Ishikawa (cell line): ENCODE results near the gene TEX47.

Experiments used
- CEBPB ChIP-seq: IDR thresholded peaks from 2 replicates; pipeline ENCODE4 v1.6.1; 2012
- CREB1 ChIP-seq: IDR thresholded peaks from 2 replicates; pipeline ENCODE4 v1.6.1; 2012; ENCODE audit warnings: low read depth
- EGR1 ChIP-seq: IDR thresholded peaks from 2 replicates; pipeline ENCODE4 v1.6.1; 2012
- EP300 ChIP-seq: IDR thresholded peaks from 2 replicates; pipeline ENCODE4 v1.6.1; 2012; ENCODE audit warnings: borderline replicate concordance
- FOXM1 ChIP-seq: IDR thresholded peaks from 2 replicates; pipeline ENCODE4 v1.6.1; 2012; ENCODE audit warnings: low read depth, borderline replicate concordance
- NFIC ChIP-seq: IDR thresholded peaks from 2 replicates; pipeline ENCODE4 v1.6.1; 2012
- RAD21 ChIP-seq: IDR thresholded peaks from 2 replicates; pipeline ENCODE4 v1.6.1; 2012; ENCODE audit warnings: low read depth
- TAF1 ChIP-seq: IDR thresholded peaks from 2 replicates; pipeline ENCODE4 v1.6.1; 2012; ENCODE audit warnings: low read depth, mild to moderate bottlenecking
- TCF12 ChIP-seq: IDR thresholded peaks from 2 replicates; pipeline ENCODE4 v1.6.1; 2012; ENCODE audit warnings: low read depth
- YY1 ChIP-seq: IDR thresholded peaks from 2 replicates; pipeline ENCODE4 v1.6.1; 2012; ENCODE audit warnings: low read depth
- TF ChIP-seq, protein P1 (sequence below): IDR thresholded peaks from 2 replicates; pipeline ENCODE4 v1.6.1; 2012; ENCODE audit warnings: low read depth, mild to moderate bottlenecking
- TF ChIP-seq, protein P2 (sequence below): IDR thresholded peaks from 2 replicates; pipeline ENCODE4 v1.6.1; 2012
- TF ChIP-seq, protein P3 (sequence below): IDR thresholded peaks from 2 replicates; pipeline ENCODE4 v1.6.1; 2012

DNA sequence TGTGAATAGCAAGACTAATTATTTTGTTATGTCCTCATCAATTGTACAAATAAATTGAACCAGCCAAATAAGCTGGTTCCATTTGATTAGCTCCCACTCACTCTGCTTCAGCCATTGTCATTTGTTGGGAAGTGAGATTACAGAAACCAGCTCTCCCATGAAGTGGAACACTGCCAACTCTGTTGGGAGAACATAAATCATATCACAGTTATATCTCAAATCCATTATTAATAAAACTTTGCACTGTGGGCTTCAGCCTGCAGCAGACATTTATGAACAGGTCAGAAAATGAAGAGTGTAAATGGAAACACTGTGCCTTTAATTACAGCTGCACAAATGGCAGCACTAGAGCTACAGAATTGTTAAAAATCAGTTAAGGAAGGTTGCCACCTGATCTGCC, 46.7 kb upstream of the TEX47 start:
- TF ChIP-seq YY1, result no peak
- TF ChIP-seq FOXM1, result no peak
- no peak for TF ChIP-seq EP300
- TF ChIP-seq CREB1, result no peak
- no peak for TF ChIP-seq TAF1
- no peak for TF ChIP-seq RAD21
- TF ChIP-seq, protein P1, sequence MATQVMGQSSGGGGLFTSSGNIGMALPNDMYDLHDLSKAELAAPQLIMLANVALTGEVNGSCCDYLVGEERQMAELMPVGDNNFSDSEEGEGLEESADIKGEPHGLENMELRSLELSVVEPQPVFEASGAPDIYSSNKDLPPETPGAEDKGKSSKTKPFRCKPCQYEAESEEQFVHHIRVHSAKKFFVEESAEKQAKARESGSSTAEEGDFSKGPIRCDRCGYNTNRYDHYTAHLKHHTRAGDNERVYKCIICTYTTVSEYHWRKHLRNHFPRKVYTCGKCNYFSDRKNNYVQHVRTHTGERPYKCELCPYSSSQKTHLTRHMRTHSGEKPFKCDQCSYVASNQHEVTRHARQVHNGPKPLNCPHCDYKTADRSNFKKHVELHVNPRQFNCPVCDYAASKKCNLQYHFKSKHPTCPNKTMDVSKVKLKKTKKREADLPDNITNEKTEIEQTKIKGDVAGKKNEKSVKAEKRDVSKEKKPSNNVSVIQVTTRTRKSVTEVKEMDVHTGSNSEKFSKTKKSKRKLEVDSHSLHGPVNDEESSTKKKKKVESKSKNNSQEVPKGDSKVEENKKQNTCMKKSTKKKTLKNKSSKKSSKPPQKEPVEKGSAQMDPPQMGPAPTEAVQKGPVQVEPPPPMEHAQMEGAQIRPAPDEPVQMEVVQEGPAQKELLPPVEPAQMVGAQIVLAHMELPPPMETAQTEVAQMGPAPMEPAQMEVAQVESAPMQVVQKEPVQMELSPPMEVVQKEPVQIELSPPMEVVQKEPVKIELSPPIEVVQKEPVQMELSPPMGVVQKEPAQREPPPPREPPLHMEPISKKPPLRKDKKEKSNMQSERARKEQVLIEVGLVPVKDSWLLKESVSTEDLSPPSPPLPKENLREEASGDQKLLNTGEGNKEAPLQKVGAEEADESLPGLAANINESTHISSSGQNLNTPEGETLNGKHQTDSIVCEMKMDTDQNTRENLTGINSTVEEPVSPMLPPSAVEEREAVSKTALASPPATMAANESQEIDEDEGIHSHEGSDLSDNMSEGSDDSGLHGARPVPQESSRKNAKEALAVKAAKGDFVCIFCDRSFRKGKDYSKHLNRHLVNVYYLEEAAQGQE, result no peak
- no peak for TF ChIP-seq CEBPB
- TF ChIP-seq EGR1, result no peak
- TF ChIP-seq, protein P2, sequence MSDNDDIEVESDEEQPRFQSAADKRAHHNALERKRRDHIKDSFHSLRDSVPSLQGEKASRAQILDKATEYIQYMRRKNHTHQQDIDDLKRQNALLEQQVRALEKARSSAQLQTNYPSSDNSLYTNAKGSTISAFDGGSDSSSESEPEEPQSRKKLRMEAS, result no peak
- TF ChIP-seq NFIC, result no peak
- TF ChIP-seq, protein P3, sequence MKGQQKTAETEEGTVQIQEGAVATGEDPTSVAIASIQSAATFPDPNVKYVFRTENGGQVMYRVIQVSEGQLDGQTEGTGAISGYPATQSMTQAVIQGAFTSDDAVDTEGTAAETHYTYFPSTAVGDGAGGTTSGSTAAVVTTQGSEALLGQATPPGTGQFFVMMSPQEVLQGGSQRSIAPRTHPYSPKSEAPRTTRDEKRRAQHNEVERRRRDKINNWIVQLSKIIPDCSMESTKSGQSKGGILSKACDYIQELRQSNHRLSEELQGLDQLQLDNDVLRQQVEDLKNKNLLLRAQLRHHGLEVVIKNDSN, result no peak
- no peak for TF ChIP-seq TCF12
